ACC112 (cell line): Measurements from ENCODE around the gene SH2D3A.

Experiments used
- H2AFZ ChIP-seq: fragments of 200-600 bp; sonication (generic); one replicate; pipeline ENCODE4 v1.6.0; 2017; ENCODE audit warnings: antibody characterized with exemption, low read length; ENCODE audit not compliant: unreplicated experiment
- H3K27ac ChIP-seq: fragments of 200-600 bp; sonication (generic); 2 replicates; pipeline ENCODE4 v1.5.1; 2014; ENCODE audit warnings: low read depth, mild to moderate bottlenecking, antibody characterized with exemption, low read length, moderate library complexity
- H3K27me3 ChIP-seq: fragments of 200-600 bp; sonication (generic); 2 replicates; pipeline ENCODE4 v1.6.1; 2014; ENCODE audit warnings: mild to moderate bottlenecking, antibody characterized with exemption, low read length, moderate library complexity, mixed read lengths; ENCODE audit not compliant: insufficient read depth
- H3K36me3 ChIP-seq: fragments of 200-600 bp; sonication (generic); 2 replicates; pipeline ENCODE4 v1.6.1; 2016; ENCODE audit warnings: mild to moderate bottlenecking, antibody characterized with exemption, low read length, moderate library complexity, mixed read lengths; ENCODE audit not compliant: insufficient read depth
- H3K4me1 ChIP-seq: fragments of 200-600 bp; sonication (generic); one replicate; pipeline ENCODE4 v1.6.1; 2016; ENCODE audit warnings: low read length, mixed read lengths; ENCODE audit not compliant: insufficient read depth, unreplicated experiment, control insufficient read depth
- H3K4me3 ChIP-seq: fragments of 200-600 bp; sonication (generic); 2 replicates; pipeline ENCODE4 v1.5.1; 2014; ENCODE audit warnings: mild to moderate bottlenecking, low read depth, low read length
- H3K79me2 ChIP-seq: fragments of 200-600 bp; sonication (generic); one replicate; pipeline ENCODE4 v1.6.0; 2016; ENCODE audit warnings: low read length; ENCODE audit not compliant: control insufficient read depth, unreplicated experiment, insufficient read depth

The SH2D3A gene

GRCh38 chr19:6767357-6768235, at the start of gene SH2D3A:
Gene SH2D3A, minus strand, starts transcription at chr19:6767435. Its CDS starts 3,687 bp downstream, at chr19:6763748.
- no peak within 1 kb of the TSS for H3K27ac ChIP-seq
- H3K4me3 ChIP-seq = peak within 1 kb of the TSS; percentile 67
- H3K27me3 ChIP-seq = no peaks in the 10 kb centered on the region
- no peaks in the 10 kb centered on the region for H3K79me2 ChIP-seq
- H3K4me1 ChIP-seq = peaks cover 15% of the 10 kb centered on the region
- H2AFZ ChIP-seq = no peak within 1 kb of the TSS
- no peaks in the 10 kb centered on the region for H3K36me3 ChIP-seq

- Histone ChIP-seq H3K4me3 (no peak overlapping the region), H3K27ac (no peak overlapping the region), H3K79me2 (no peaks in the 10 kb centered on the region), H3K36me3 (no peaks in the 10 kb centered on the region), H3K4me1 (no peaks in the 10 kb centered on the region), H3K27me3 (peaks cover 8% of the 10 kb centered on the region; the same call in 1 of the 2 replicates), H2AFZ (no peak overlapping the region)
These were observed 46.4 kb upstream of the SH2D3A start for GRCh38 chr19:6813659-6814058.

- H3K36me3 ChIP-seq = no peaks in the 10 kb centered on the region
- H3K27ac ChIP-seq = no peak overlapping the region
- no peaks in the 10 kb centered on the region for H3K79me2 ChIP-seq
These were observed 45.4 kb upstream of the SH2D3A start for GRCh38 chr19:6812612-6813011.

GRCh38 chr19:6811906-6812305, 44.7 kb upstream of the SH2D3A start:
- H3K36me3 ChIP-seq = no peaks in the 10 kb centered on the region
- H3K79me2 ChIP-seq = no peaks in the 10 kb centered on the region
- no peak overlapping the region for H3K4me3 ChIP-seq
- H3K27me3 ChIP-seq = peaks cover 12% of the 10 kb centered on the region; the same call in 1 of the 2 replicates
- H3K27ac ChIP-seq = no peak overlapping the region
- no peaks in the 10 kb centered on the region for H3K4me1 ChIP-seq
- peak overlapping the region; percentile 60 for H2AFZ ChIP-seq

More at GRCh38 chr19:6812612-6813011, 45.4 kb upstream of the SH2D3A start:
- H2AFZ ChIP-seq = no peak overlapping the region
- H3K4me1 ChIP-seq = no peaks in the 10 kb centered on the region
- H3K27me3 ChIP-seq = peaks cover 12% of the 10 kb centered on the region; the same call in 1 of the 2 replicates
- no peak overlapping the region for H3K4me3 ChIP-seq

GRCh38 chr19:6811378-6811777, 44.1 kb upstream of the SH2D3A start:
- H3K27ac ChIP-seq = no peak overlapping the region
- peak overlapping the region; percentile 60 for H2AFZ ChIP-seq
- no peak overlapping the region for H3K4me3 ChIP-seq
- H3K79me2 ChIP-seq = no peaks in the 10 kb centered on the region
- H3K27me3 ChIP-seq = peaks cover 12% of the 10 kb centered on the region; the same call in 1 of the 2 replicates
- H3K4me1 ChIP-seq = no peaks in the 10 kb centered on the region
- H3K36me3 ChIP-seq = no peaks in the 10 kb centered on the region

GRCh38 chr19:6809262-6809661, 42.0 kb upstream of the SH2D3A start:
- no peak overlapping the region for H3K27ac ChIP-seq
- peaks cover 12% of the 10 kb centered on the region; the same call in 1 of the 2 replicates for H3K27me3 ChIP-seq
- H3K36me3 ChIP-seq = no peaks in the 10 kb centered on the region
- no peak overlapping the region for H2AFZ ChIP-seq
- H3K4me1 ChIP-seq = no peaks in the 10 kb centered on the region
- no peak overlapping the region for H3K4me3 ChIP-seq
- no peaks in the 10 kb centered on the region for H3K79me2 ChIP-seq

GRCh38 chr19:6808494-6808893, 41.3 kb upstream of the SH2D3A start:
- no peak overlapping the region for H3K27ac ChIP-seq
- H2AFZ ChIP-seq = no peak overlapping the region
- H3K27me3 ChIP-seq = peaks cover 12% of the 10 kb centered on the region; the same call in 1 of the 2 replicates
- H3K4me3 ChIP-seq = no peak overlapping the region
- no peaks in the 10 kb centered on the region for H3K79me2 ChIP-seq
- no peaks in the 10 kb centered on the region for H3K36me3 ChIP-seq
- H3K4me1 ChIP-seq = no peaks in the 10 kb centered on the region

GRCh38 chr19:6807291-6807690, 40.1 kb upstream of the SH2D3A start:
- Histone ChIP-seq H3K4me1 (peaks cover 3% of the 10 kb centered on the region), H3K4me3 (no peak overlapping the region), H3K36me3 (no peaks in the 10 kb centered on the region), H3K27me3 (peaks cover 12% of the 10 kb centered on the region; the same call in 1 of the 2 replicates), H3K79me2 (no peaks in the 10 kb centered on the region), H2AFZ (no peak overlapping the region), H3K27ac (no peak overlapping the region)

- Histone ChIP-seq H3K79me2 (no peaks in the 10 kb centered on the region), H3K36me3 (no peaks in the 10 kb centered on the region), H2AFZ (no peak overlapping the region), H3K4me3 (no peak overlapping the region), H3K4me1 (peaks cover 8% of the 10 kb centered on the region), H3K27ac (no peak overlapping the region), H3K27me3 (peaks cover 12% of the 10 kb centered on the region; the same call in 1 of the 2 replicates)
These were observed 39.3 kb upstream of the SH2D3A start for GRCh38 chr19:6806488-6806887.

GRCh38 chr19:6803036-6803404, 35.8 kb upstream of the SH2D3A start:
- H3K4me3 ChIP-seq = no peak overlapping the region
- no peaks in the 10 kb centered on the region for H3K36me3 ChIP-seq
- H3K79me2 ChIP-seq = no peaks in the 10 kb centered on the region
- no peak overlapping the region for H2AFZ ChIP-seq
- H3K27me3 ChIP-seq = no peaks in the 10 kb centered on the region
- no peak overlapping the region for H3K27ac ChIP-seq
- peaks cover 16% of the 10 kb centered on the region for H3K4me1 ChIP-seq
